ENCODE measurements around the gene SUCLG2.
"Not testable (repeated sequence)": the region's sequence is repeated elsewhere in the genome, so short reads cannot be mapped to it uniquely, and the experiment has no call there.

The SUCLG2 gene

DNA sequence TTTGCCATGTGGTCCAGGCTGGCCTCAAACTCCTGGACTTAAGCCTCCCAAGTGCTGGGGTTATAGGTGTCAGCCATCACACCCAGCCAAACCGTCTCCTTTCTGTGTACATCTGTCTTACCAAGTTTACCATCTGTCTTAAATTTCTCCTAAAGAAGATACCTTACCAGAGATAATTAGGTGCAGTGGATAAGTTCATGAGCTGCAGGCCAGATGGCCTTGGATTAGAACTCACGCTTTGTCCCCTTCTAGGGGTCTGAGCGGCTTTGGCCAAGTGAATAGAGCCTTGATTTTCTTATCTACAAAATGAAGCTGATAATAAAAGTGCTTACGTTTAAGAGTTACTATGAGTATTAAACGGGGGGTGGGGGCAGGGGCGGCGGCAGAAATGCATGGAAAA lies 103.9 kb downstream of the SUCLG2 start:
- DNase-seq = no peak
- Histone ChIP-seq H3K4me3 (ENCODE audit: low read length) (no peak overlapping the region), H3K9me3 (replicated peaks; ENCODE audit: insufficient read depth, low read length) (no peaks in the 10 kb centered on the region), H3K27me3 (replicated peaks; ENCODE audit: insufficient read depth, low read length) (no peaks in the 10 kb centered on the region), H3K79me2 (ENCODE audit: low read length) (no peaks in the 10 kb centered on the region), H3K9ac (ENCODE audit: low read length) (no peak overlapping the region), H3K36me3 (replicated peaks; ENCODE audit: insufficient read depth, low read length) (no peaks in the 10 kb centered on the region), H3K4me1 (ENCODE audit: low read length) (no peaks in the 10 kb centered on the region), H3K4me2 (ENCODE audit: low read depth, low read length) (no peak overlapping the region), H2AFZ (ENCODE audit: low read length) (no peak overlapping the region), H4K20me1 (ENCODE audit: insufficient read depth, low read length) (no peaks in the 10 kb centered on the region), H3K9me2 (replicated peaks; ENCODE audit: insufficient read depth, low read length) (no peaks in the 10 kb centered on the region), H3K27ac (ENCODE audit: low read length) (no peak overlapping the region), H3F3A (ENCODE audit: insufficient read depth, low read length) (no peaks in the 10 kb centered on the region)
- no peak for TF ChIP-seq EZH2phosphoT487 (IDR thresholded peaks at IDR 0.05; ENCODE audit: low read length)
- no peak for TF ChIP-seq EZH2 (optimal IDR thresholded peaks at IDR 0.05; ENCODE audit: low read depth, low read length)
- TF ChIP-seq, protein P1, sequence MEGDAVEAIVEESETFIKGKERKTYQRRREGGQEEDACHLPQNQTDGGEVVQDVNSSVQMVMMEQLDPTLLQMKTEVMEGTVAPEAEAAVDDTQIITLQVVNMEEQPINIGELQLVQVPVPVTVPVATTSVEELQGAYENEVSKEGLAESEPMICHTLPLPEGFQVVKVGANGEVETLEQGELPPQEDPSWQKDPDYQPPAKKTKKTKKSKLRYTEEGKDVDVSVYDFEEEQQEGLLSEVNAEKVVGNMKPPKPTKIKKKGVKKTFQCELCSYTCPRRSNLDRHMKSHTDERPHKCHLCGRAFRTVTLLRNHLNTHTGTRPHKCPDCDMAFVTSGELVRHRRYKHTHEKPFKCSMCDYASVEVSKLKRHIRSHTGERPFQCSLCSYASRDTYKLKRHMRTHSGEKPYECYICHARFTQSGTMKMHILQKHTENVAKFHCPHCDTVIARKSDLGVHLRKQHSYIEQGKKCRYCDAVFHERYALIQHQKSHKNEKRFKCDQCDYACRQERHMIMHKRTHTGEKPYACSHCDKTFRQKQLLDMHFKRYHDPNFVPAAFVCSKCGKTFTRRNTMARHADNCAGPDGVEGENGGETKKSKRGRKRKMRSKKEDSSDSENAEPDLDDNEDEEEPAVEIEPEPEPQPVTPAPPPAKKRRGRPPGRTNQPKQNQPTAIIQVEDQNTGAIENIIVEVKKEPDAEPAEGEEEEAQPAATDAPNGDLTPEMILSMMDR (IDR thresholded peaks at IDR 0.05; ENCODE audit: low read length) = no peak

DNA sequence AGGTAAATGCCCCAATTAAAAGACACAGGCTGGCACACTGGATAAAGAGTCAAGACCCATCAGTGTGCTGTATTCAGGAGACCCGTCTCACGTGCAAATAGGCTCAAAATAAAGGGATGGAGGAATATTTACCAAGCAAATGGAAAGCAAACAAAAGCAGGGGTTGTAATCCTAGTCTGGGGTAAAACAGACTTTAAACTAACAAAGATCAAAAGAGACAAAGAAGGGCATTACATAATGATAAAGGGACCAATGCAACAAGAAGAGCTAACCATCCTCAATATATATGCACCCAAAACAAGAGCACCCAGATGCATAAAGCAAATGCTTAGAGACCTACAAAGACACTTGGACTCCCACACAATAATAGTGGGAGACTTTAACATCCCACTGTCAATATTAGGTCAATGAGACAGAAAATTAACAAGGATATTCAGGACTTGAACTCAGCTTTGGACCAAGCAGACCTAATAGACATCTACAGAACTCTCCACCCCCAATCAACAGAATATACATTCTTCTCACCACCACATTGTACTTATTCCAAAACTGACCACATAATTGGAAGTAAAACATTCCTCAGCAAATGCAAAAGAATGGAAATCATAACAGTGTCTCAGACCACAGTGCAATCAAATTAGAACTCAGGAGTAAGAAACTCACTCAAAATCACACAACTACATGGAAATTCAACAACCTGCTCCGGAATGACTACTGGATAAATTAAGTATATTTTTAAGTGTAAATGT lies 111.7 kb downstream of the SUCLG2 start:
- not testable (repeated sequence) for H3K79me2 ChIP-seq (ENCODE audit: low read length); H3K9me3 ChIP-seq (replicated peaks; ENCODE audit: insufficient read depth, low read length); H3K4me1 ChIP-seq (ENCODE audit: low read length); H2AFZ ChIP-seq (ENCODE audit: low read length); H3K27me3 ChIP-seq (replicated peaks; ENCODE audit: insufficient read depth, low read length); H3K36me3 ChIP-seq (replicated peaks; ENCODE audit: insufficient read depth, low read length); DNase-seq; H3F3A ChIP-seq (ENCODE audit: insufficient read depth, low read length); H3K9ac ChIP-seq (ENCODE audit: low read length); H3K9me2 ChIP-seq (replicated peaks; ENCODE audit: insufficient read depth, low read length); H4K20me1 ChIP-seq (ENCODE audit: insufficient read depth, low read length); H3K4me3 ChIP-seq (ENCODE audit: low read length); H3K4me2 ChIP-seq (ENCODE audit: low read depth, low read length); H3K27ac ChIP-seq (ENCODE audit: low read length)

DNA sequence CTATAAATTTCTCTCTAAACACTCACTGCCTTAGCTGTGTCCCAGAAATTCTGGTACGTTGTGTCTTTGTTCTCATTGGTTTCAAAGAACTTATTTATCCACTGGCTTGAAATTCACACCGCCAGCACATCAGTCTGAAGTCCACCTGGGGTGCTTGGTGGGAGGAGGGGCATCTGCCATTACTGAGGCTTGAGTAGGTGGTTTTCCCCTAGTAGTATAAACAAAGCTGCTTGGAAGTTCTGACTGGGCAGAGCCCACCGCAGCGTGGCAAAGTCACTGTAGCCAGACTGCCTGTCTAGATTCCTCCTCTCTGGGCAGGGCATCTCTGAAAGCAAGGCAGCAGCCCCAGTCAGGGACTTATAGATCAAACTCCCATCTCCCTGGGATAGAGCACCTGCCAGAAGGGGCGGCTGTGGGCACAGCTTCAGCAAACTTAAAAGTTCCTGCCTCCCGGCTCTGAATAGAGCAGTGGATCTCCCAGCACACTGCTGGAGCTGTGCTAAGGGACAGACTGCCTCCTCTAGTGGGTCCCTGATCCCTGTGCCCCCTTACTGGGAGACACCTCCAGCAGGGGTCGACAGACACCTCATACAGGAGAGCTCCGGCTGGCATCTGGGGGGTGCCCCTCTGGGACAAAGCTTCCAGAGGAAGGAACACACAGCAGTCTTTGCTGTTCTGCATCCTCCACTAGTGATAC lies 114.1 kb downstream of the SUCLG2 start:
- H3K9me2 ChIP-seq (replicated peaks; ENCODE audit: insufficient read depth, low read length) = no peaks in the 10 kb centered on the region
- H3F3A ChIP-seq (ENCODE audit: insufficient read depth, low read length) = no peaks in the 10 kb centered on the region
- H3K36me3 ChIP-seq (replicated peaks; ENCODE audit: insufficient read depth, low read length) = no peaks in the 10 kb centered on the region; the same call in 1 of the 2 replicates
- H4K20me1 ChIP-seq (ENCODE audit: insufficient read depth, low read length) = no peaks in the 10 kb centered on the region
- no peaks in the 10 kb centered on the region for H3K27me3 ChIP-seq (replicated peaks; ENCODE audit: insufficient read depth, low read length)
- H2AFZ ChIP-seq (ENCODE audit: low read length) = no peak overlapping the region
- H3K27ac ChIP-seq (ENCODE audit: low read length) = no peak overlapping the region
- TF ChIP-seq EZH2phosphoT487 (IDR thresholded peaks at IDR 0.05; ENCODE audit: low read length) (no peak), EZH2 (optimal IDR thresholded peaks at IDR 0.05; ENCODE audit: low read depth, low read length) (no peak)
- TF ChIP-seq, protein P1 (IDR thresholded peaks at IDR 0.05; ENCODE audit: low read length) = no peak
- H3K4me2 ChIP-seq (ENCODE audit: low read depth, low read length) = no peak overlapping the region
- no peaks in the 10 kb centered on the region for H3K4me1 ChIP-seq (ENCODE audit: low read length)
- no peak overlapping the region for H3K4me3 ChIP-seq (ENCODE audit: low read length)
- no peak for DNase-seq
- H3K79me2 ChIP-seq (ENCODE audit: low read length) = no peaks in the 10 kb centered on the region
- no peak overlapping the region for H3K9ac ChIP-seq (ENCODE audit: low read length)
- no peaks in the 10 kb centered on the region for H3K9me3 ChIP-seq (replicated peaks; ENCODE audit: insufficient read depth, low read length)

DNA sequence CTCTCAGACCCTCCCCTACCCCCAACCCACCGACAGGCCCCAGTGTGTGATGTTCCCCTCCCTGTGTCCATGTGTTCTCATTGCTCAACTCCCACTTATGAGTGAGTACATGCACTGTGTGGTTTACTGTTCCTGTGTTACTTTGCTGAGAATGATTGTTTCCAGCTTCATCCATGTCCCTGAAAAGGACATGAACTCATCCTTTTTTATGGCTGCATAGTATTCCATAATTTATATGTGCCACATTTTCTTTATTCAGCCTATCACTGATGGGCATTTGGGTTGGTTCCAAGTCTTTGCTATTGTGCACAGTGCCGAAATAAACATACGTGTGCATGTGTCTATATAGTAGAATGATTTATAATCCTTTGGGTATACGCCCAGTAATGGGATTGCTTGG lies 117.2 kb downstream of the SUCLG2 start:
- H2AFZ ChIP-seq (ENCODE audit: low read length); H3K79me2 ChIP-seq (ENCODE audit: low read length); H3K27ac ChIP-seq (ENCODE audit: low read length): not testable (repeated sequence)

More for the DNA sequence above, 117.2 kb downstream of the SUCLG2 start:
- H3K4me3 ChIP-seq (ENCODE audit: low read length); H3K9ac ChIP-seq (ENCODE audit: low read length); DNase-seq; H4K20me1 ChIP-seq (ENCODE audit: insufficient read depth, low read length); H3K9me3 ChIP-seq (replicated peaks; ENCODE audit: insufficient read depth, low read length); H3K9me2 ChIP-seq (replicated peaks; ENCODE audit: insufficient read depth, low read length); H3K27me3 ChIP-seq (replicated peaks; ENCODE audit: insufficient read depth, low read length); H3F3A ChIP-seq (ENCODE audit: insufficient read depth, low read length); H3K36me3 ChIP-seq (replicated peaks; ENCODE audit: insufficient read depth, low read length); H3K4me1 ChIP-seq (ENCODE audit: low read length); H3K4me2 ChIP-seq (ENCODE audit: low read depth, low read length): not testable (repeated sequence)

Measured in MM.1S (cell line).